CD8-positive, alpha-beta memory T cell (primary cell): ENCODE results near the gene GPNMB. TPM values are rescaled to one million over a fixed set of nuclear protein-coding genes. Genes with fewer than 3 reads are reported as not detected.
A peak's percentile ranks its signal among the peaks of the same experiment; 100 is the strongest.

Experiments
- CTCF ChIA-PET: fragments of 350-600 bp; sonication (Branson Sonifier 250); formaldehyde crosslinking; loops from one replicate; lab custom pipeline; 2021; ENCODE audit warnings: antibody characterized with exemption; lab: Charles Lee
- POLR2A ChIA-PET: fragments of 350-600 bp; sonication (Branson Sonifier 250); formaldehyde crosslinking; loops from one replicate; lab custom pipeline; 2021; ENCODE audit warnings: antibody characterized with exemption; lab: Charles Lee
- DNase-seq, 5 donors: peaks; one replicate each; pipeline versions ENCODE4 v3.0.0 to v3.0.0-alpha.2; 2020 to 2022; ENCODE audit warnings: mixed read lengths in 1 of 5
- H3K27ac ChIP-seq: one replicate; pipeline ENCODE4 v1.7.0; 2013; ENCODE audit warnings: low read depth, mild to moderate bottlenecking, low read length, moderate library complexity
- H3K27me3 ChIP-seq: 2 replicates; pipeline ENCODE4 v1.7.0; 2013; ENCODE audit warnings: low read length, mild to moderate bottlenecking; ENCODE audit not compliant: insufficient read depth, poor library complexity, severe bottlenecking
- H3K36me3 ChIP-seq: 2 replicates; pipeline ENCODE4 v1.7.0; 2013; ENCODE audit warnings: mild to moderate bottlenecking, low read length, moderate library complexity; ENCODE audit not compliant: insufficient read depth
- H3K4me1 ChIP-seq: 2 replicates; pipeline ENCODE4 v1.7.0; 2013; ENCODE audit warnings: mild to moderate bottlenecking, low read length, moderate library complexity; ENCODE audit not compliant: insufficient read depth
- H3K4me3 ChIP-seq: 2 replicates; pipeline ENCODE4 v1.7.0; 2013; ENCODE audit warnings: mild to moderate bottlenecking, low read length
- H3K9me3 ChIP-seq: 2 replicates; pipeline ENCODE4 v1.7.0; 2013; ENCODE audit warnings: mild to moderate bottlenecking, low read length
- H3K27ac Mint-ChIP-seq, 8 donors: one replicate each; pipeline ENCODE4 v1.8.0; 2020 to 2021; ENCODE audit warnings: mixed read lengths in 8 of 8, mild to moderate bottlenecking in 6 of 8, inconsistent platforms in 3 of 8, moderate library complexity in 3 of 8
- H3K27me3 Mint-ChIP-seq, 2 donors: one replicate each; pipeline ENCODE4 v1.8.0; 2020 to 2021; ENCODE audit warnings: mixed read lengths in 2 of 2, mild to moderate bottlenecking in 1 of 2, moderate library complexity in 1 of 2
- H3K36me3 Mint-ChIP-seq, 3 donors: one replicate each; pipeline ENCODE4 v1.8.0; 2020 to 2021; ENCODE audit warnings: mixed read lengths in 3 of 3, inconsistent platforms in 1 of 3, mild to moderate bottlenecking in 1 of 3
- H3K4me1 Mint-ChIP-seq, 3 donors: one replicate each; pipeline ENCODE4 v1.8.0; 2020 to 2021; ENCODE audit warnings: mixed read lengths in 3 of 3, inconsistent platforms in 1 of 3, mild to moderate bottlenecking in 1 of 3
- H3K4me3 Mint-ChIP-seq, 7 donors: one replicate each; pipeline ENCODE4 v1.8.0; 2020 to 2021; ENCODE audit warnings: mixed read lengths in 7 of 7, mild to moderate bottlenecking in 6 of 7, moderate library complexity in 4 of 7, inconsistent platforms in 2 of 7
- H3K9me3 Mint-ChIP-seq, 5 donors: one replicate each; pipeline ENCODE4 v1.8.0; 2020 to 2022; ENCODE audit warnings: mixed read lengths in 5 of 5, mild to moderate bottlenecking in 3 of 5, moderate library complexity in 2 of 5, inconsistent platforms in 1 of 5
- polyA plus RNA-seq: library from polyadenylated mRNA; unstranded; fragments of 300-500 nt; fragmentation: Illumina TruSeq; gene quantifications from one replicate; pipeline ENCODE4 v1.2.3, GENCODE V29; 2021
- total RNA-seq, 2 experiments: library from RNA; stranded (reverse); gene quantifications; one replicate each; pipeline ENCODE4 v1.2.3, GENCODE V29; 2021

The GPNMB gene
- total and polyA plus RNA-seq, 3 experiments from 2014 or later, result 7.2 to 9.4 TPM; not detected in 1

DNA sequence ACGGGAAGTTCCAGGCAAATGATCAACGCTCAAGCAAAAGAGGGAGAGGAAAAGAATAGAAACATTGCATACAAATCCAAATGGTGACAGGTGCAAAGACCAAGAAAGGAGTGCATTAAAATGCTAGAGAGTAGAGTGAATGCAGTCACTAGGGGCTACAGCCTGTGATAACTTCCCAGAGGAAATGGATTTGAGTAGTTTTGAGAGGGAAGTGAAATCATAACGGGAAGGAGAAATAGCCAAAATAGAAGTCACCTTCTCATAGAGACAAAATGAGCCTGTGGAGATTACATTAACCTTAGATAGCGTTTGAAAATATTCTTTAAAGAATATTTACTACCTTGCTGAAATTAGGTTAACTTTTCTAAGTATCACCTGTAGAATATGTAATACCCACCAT, 38.3 kb upstream of the GPNMB start:
- H3K27ac ChIP-seq, result no peak overlapping the region
- H3K4me3 Mint-ChIP-seq, result no peak overlapping the region
- H3K4me1 ChIP-seq, result no peaks in the 10 kb centered on the region
- H3K9me3 Mint-ChIP-seq, result no peaks in the 10 kb centered on the region
- peaks cover 8 to 22% of the 10 kb centered on the region in 2 donors for H3K27me3 Mint-ChIP-seq
- peaks cover 4 to 20% (median 11%) of the 10 kb centered on the region in 3 donors for H3K4me1 Mint-ChIP-seq
- no peaks in the 10 kb centered on the region for H3K9me3 ChIP-seq
- H3K36me3 Mint-ChIP-seq, result peaks cover 3 to 9% (median 5%) of the 10 kb centered on the region in 3 donors
- no peak for DNase-seq
- ChIA-PET POLR2A (no interaction called here), CTCF (no interaction called here)
- no peak overlapping the region for H3K4me3 ChIP-seq
- H3K27me3 ChIP-seq, result no peaks in the 10 kb centered on the region
- H3K27ac Mint-ChIP-seq, result no peak overlapping the region
- no peaks in the 10 kb centered on the region for H3K36me3 ChIP-seq

GRCh38 chr7:23210506-23210905, 36.1 kb upstream of the GPNMB start:
- Mint-ChIP-seq H3K27ac (no peak overlapping the region), H3K4me1 (peaks cover 2 to 17% (median 8%) of the 10 kb centered on the region in 3 donors), H3K9me3 (no peaks in the 10 kb centered on the region), H3K27me3 (peaks cover 10 to 19% of the 10 kb centered on the region in 2 donors), H3K4me3 (no peak overlapping the region), H3K36me3 (peaks cover 0 to 7% (median under 1%) of the 10 kb centered on the region in 3 donors)
- Histone ChIP-seq H3K9me3 (no peaks in the 10 kb centered on the region), H3K4me3 (no peak overlapping the region), H3K36me3 (no peaks in the 10 kb centered on the region), H3K4me1 (no peaks in the 10 kb centered on the region), H3K27me3 (no peaks in the 10 kb centered on the region), H3K27ac (no peak overlapping the region)
- POLR2A ChIA-PET, result no interaction called here
- CTCF ChIA-PET, result no interaction called here
- DNase-seq, result no peak

DNA sequence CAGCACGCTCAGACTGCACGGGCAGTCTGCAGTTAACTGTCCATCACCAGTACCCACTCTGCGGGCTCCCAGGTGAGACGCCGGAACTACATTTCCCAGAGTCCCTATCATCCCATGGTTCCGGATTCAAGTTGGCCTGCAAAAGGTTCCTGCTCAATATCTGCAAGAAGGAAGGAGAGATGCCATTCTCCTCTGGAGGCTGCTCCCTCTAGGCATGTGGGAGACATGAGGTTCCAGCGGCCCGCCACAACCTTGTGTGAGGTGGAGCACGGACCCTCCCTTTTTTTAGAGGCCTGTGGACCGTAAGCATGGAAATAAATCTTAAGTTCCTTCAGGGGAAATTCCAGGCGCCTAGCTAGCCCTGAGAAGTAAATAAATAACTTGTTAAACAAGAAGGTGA, 35.0 kb upstream of the GPNMB start:
- no peak overlapping the region for H3K4me3 Mint-ChIP-seq
- Histone ChIP-seq H3K36me3 (no peaks in the 10 kb centered on the region), H3K4me3 (no peak overlapping the region), H3K27ac (no peak overlapping the region), H3K4me1 (no peaks in the 10 kb centered on the region), H3K27me3 (no peaks in the 10 kb centered on the region), H3K9me3 (no peaks in the 10 kb centered on the region)
- H3K9me3 Mint-ChIP-seq, result no peaks in the 10 kb centered on the region
- ChIA-PET CTCF (no interaction called here), POLR2A (no interaction called here)
- H3K27me3 Mint-ChIP-seq, result peaks cover 13 to 21% of the 10 kb centered on the region in 2 donors
- peaks cover 0 to 12% (median 3%) of the 10 kb centered on the region in 3 donors for H3K4me1 Mint-ChIP-seq
- no peak for DNase-seq
- no peak overlapping the region for H3K27ac Mint-ChIP-seq
- H3K36me3 Mint-ChIP-seq, result peaks cover 0 to 3% (median 0%) of the 10 kb centered on the region in 3 donors

DNA sequence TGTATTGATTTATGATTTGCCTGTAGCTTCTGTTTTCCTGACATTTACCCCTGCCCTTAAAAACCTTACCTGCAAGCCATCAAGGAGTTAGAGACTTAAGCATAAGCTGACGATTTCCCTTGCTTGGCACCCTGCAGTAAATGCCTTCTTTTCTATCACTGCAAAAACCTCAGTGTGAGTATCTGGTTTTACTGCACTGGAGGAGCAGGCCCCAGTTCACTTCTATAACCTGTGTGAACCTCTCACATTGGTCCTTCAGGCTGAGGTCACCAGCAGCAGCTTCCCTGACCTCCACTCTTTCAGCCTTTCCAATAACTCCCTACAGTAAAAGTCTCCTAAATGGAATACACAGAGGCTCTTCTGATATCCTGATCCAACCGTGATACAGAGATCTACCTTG, 34.2 kb upstream of the GPNMB start:
- peaks cover 13 to 18% of the 10 kb centered on the region in 2 donors for H3K27me3 Mint-ChIP-seq
- no peak for DNase-seq
- peaks cover 0 to 4% (median 0%) of the 10 kb centered on the region in 3 donors for H3K4me1 Mint-ChIP-seq
- no peaks in the 10 kb centered on the region for H3K36me3 Mint-ChIP-seq
- no peak overlapping the region for H3K27ac Mint-ChIP-seq
- no peaks in the 10 kb centered on the region for H3K9me3 ChIP-seq
- H3K4me3 Mint-ChIP-seq, result no peak overlapping the region
- no peak overlapping the region for H3K27ac ChIP-seq
- ChIA-PET CTCF (no interaction called here), POLR2A (no interaction called here)
- H3K9me3 Mint-ChIP-seq, result no peaks in the 10 kb centered on the region
- H3K4me3 ChIP-seq, result no peak overlapping the region
- no peaks in the 10 kb centered on the region for H3K27me3 ChIP-seq
- H3K4me1 ChIP-seq, result no peaks in the 10 kb centered on the region
- no peaks in the 10 kb centered on the region for H3K36me3 ChIP-seq

- no peaks in the 10 kb centered on the region for H3K9me3 Mint-ChIP-seq
- no peaks in the 10 kb centered on the region for H3K9me3 ChIP-seq
- DNase-seq, result no peak
- CTCF ChIA-PET, result no interaction called here
- POLR2A ChIA-PET, result no interaction called here
- no peak overlapping the region for H3K27ac ChIP-seq
- H3K4me3 Mint-ChIP-seq, result no peak overlapping the region
- H3K36me3 ChIP-seq, result no peaks in the 10 kb centered on the region
- no peaks in the 10 kb centered on the region for H3K4me1 ChIP-seq
- H3K4me1 Mint-ChIP-seq, result no peaks in the 10 kb centered on the region
- H3K27me3 ChIP-seq, result no peaks in the 10 kb centered on the region
- H3K36me3 Mint-ChIP-seq, result no peaks in the 10 kb centered on the region
- H3K4me3 ChIP-seq, result no peak overlapping the region
- peaks cover 13 to 18% of the 10 kb centered on the region in 2 donors for H3K27me3 Mint-ChIP-seq
- no peak overlapping the region for H3K27ac Mint-ChIP-seq
Measured at GRCh38 chr7:23212841-23213240, 33.7 kb upstream of the GPNMB start.

GRCh38 chr7:23213755-23214154, 32.8 kb upstream of the GPNMB start:
- H3K9me3 Mint-ChIP-seq, result no peaks in the 10 kb centered on the region
- H3K4me1 ChIP-seq, result no peaks in the 10 kb centered on the region
- H3K27me3 Mint-ChIP-seq, result peaks cover 16 to 18% of the 10 kb centered on the region in 2 donors
- no peaks in the 10 kb centered on the region for H3K9me3 ChIP-seq
- H3K27ac Mint-ChIP-seq, result no peak overlapping the region
- POLR2A ChIA-PET, result no interaction called here
- H3K36me3 Mint-ChIP-seq, result no peaks in the 10 kb centered on the region
- H3K36me3 ChIP-seq, result no peaks in the 10 kb centered on the region
- DNase-seq, result no peak
- no peaks in the 10 kb centered on the region for H3K4me1 Mint-ChIP-seq
- H3K27ac ChIP-seq, result no peak overlapping the region
- no peaks in the 10 kb centered on the region for H3K27me3 ChIP-seq
- H3K4me3 ChIP-seq, result no peak overlapping the region
- CTCF ChIA-PET, result no interaction called here
- no peak overlapping the region for H3K4me3 Mint-ChIP-seq

GRCh38 chr7:23214423-23214822, 32.2 kb upstream of the GPNMB start:
- H3K36me3 Mint-ChIP-seq, result no peaks in the 10 kb centered on the region
- H3K4me3 Mint-ChIP-seq, result no peak overlapping the region
- no peak overlapping the region for H3K4me3 ChIP-seq
- no peak for DNase-seq
- H3K27me3 ChIP-seq, result no peaks in the 10 kb centered on the region
- H3K9me3 ChIP-seq, result no peaks in the 10 kb centered on the region
- CTCF ChIA-PET, result interaction anchor here (1.0 kb wide), 1 partner anchor 64 kb away, joined by 3 read pairs; no protein-coding TSS in a partner anchor
- H3K27ac Mint-ChIP-seq, result peak overlapping the region in 1 of 8 donors; percentile 66
- POLR2A ChIA-PET, result no interaction called here
- no peaks in the 10 kb centered on the region for H3K9me3 Mint-ChIP-seq
- H3K27ac ChIP-seq, result no peak overlapping the region
- peaks cover 16 to 18% of the 10 kb centered on the region in 2 donors for H3K27me3 Mint-ChIP-seq
- no peaks in the 10 kb centered on the region for H3K36me3 ChIP-seq
- H3K4me1 Mint-ChIP-seq, result no peaks in the 10 kb centered on the region
- H3K4me1 ChIP-seq, result no peaks in the 10 kb centered on the region

DNA sequence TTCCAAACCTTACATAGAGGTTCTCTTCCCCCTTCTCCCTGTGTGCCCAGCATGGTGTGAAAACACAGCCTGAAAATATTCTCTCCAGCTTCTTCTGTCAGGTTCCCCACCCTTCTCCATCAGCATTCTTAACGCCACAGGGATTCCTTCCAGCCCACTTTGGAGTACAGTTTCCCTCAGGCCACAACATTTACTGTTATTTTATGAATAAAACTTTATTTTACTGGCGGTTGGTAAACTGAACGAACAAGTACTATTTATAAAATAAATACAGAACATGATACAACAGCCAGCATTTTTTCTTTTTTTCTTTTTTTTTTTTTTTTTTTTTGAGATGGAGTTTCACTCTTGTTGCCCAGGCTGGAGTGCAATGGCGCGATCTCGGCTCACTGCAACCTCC, 31.6 kb upstream of the GPNMB start:
- H3K27me3 ChIP-seq, result no peaks in the 10 kb centered on the region
- H3K4me1 ChIP-seq, result no peaks in the 10 kb centered on the region
- Mint-ChIP-seq H3K27me3 (peaks cover 16% of the 10 kb centered on the region in 2 donors), H3K4me1 (no peaks in the 10 kb centered on the region), H3K9me3 (no peaks in the 10 kb centered on the region), H3K36me3 (no peaks in the 10 kb centered on the region), H3K4me3 (no peak overlapping the region), H3K27ac (no peak overlapping the region)
- H3K4me3 ChIP-seq, result no peak overlapping the region
- H3K36me3 ChIP-seq, result no peaks in the 10 kb centered on the region
- H3K9me3 ChIP-seq, result no peaks in the 10 kb centered on the region
- ChIA-PET CTCF (interaction anchor here (1.0 kb wide), 1 partner anchor 64 kb away, joined by 3 read pairs; no protein-coding TSS in a partner anchor), POLR2A (no interaction called here)
- H3K27ac ChIP-seq, result no peak overlapping the region
- DNase-seq, result no peak
